Suppressor macrophage treated with lipopolysaccharide for 1 hour (primary cell): ENCODE data around the gene FBXO30.

ENCODE experiments used
- DNase-seq, 3 donors: peaks; one replicate each; pipeline ENCODE4 v3.0.0-alpha.2; 2020 to 2022

The FBXO30 gene

GRCh38 chr6:145818796-145819195 lies 4.2 kb upstream of the FBXO30 start:
- no peak for DNase-seq

GRCh38 chr6:145816392-145816791 lies 1.8 kb upstream of the FBXO30 start:
- no peak for DNase-seq

DNA sequence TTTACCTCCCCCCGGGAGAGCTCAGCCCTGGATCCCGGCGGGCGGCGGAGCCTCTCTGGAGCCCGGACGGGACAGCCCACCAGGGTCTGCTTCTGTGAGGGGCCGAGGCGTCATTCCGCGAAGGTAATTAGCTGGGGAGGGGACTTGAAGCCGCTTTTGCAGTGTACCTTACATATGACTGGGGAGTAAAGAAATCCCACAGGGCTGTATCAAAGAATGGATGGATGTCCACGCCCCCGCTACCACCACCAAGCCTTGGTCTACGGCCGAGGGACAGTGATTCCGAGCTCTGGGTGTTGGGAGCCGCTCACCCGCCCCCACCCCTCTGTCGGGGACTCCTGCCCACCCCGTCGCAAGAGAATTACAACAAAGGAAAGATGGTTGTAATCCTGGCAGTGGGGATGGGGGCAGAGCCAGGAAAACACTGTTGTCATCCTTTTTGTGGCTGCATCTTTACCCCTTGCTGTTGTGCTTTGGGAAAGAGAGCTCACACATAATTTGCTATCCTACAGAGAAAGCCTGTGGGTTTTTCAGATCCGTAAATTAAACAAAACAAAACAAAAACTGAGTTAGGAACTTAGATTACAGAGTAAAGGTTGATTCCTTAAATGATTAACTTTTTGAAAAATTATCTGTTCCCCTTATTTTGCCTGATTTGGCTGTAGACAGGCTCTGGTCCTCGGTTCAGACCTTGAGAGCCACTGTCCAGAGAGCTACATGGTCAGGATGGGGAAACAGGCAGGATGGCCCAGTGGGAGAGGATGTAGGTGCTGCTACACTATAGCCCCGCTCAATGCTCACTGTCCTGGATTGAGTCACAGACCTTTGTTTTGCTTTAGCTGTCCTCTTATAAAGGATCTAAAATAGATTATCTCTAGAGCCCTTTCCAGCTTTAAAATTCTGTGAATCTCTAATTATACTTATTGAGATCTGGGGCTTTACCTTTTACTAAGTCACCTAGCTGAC lies 997 bp upstream of the FBXO30 start:
- DNase-seq: peak in 2 of 3 donors; percentile 12 to 22

GRCh38 chr6:145814035-145814500 lies 527 bp downstream of the FBXO30 start:
- peak; percentile 51 to 63 (median 53) for DNase-seq

DNA sequence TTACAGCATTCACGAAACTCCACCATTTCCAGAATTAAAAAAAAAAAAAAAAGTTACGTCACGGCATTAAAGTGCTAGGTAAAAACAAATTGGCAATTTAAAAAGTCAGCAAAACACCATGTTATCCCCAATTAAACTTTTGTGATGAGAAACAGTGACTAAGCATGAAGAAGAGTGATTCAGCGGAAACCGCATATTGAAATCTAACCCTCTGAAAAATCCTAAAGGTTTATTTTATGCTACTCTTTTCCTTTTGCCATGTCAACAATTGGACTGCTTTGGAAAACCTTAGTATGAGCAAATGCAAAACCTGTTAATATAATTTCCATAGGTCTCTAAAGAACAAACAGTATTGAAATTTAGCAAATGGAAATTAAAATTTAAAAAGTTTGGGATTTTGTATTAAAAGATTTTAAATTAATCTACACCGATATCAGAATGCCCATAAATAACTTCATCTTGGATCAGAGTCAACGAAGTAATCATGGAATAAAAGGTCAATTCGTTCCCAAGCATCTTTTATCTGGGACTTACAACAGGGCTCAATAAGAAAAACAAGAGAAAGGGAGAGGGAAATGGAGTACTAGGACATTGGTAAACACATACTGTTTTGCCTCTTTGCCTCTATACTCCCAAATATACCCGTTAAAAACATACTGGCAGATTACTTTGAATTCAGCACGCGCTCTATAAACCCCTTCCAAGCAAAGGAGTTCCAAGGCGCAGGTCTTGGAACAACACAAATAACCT lies 1.1 kb downstream of the FBXO30 start:
- peak; percentile 33 to 72 (median 70) for DNase-seq

GRCh38 chr6:145811741-145812140 lies 2.9 kb downstream of the FBXO30 start:
- DNase-seq: no peak

GRCh38 chr6:145809785-145810184 lies 4.8 kb downstream of the FBXO30 start:
- no peak for DNase-seq

DNA sequence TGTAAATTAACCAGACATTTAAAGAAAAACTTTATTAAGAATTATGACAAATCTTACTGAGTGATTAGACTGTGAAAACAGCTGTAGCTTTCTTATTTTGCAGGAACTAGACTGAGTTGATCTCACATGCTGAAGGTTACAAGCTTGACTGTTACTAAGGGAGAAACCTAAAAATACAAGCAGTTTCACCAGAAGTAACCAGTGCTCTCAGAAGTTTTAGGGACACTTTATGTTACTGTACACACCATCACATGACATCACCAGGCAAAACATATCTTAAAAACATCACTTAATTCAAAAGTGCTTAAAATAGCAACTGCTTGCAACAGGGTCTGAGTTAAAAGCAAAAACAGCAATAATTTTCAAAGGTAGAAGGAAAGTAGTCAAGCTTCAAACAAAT lies 5.4 kb downstream of the FBXO30 start:
- DNase-seq: peak in 2 of 3 donors; percentile 3 to 20

DNA sequence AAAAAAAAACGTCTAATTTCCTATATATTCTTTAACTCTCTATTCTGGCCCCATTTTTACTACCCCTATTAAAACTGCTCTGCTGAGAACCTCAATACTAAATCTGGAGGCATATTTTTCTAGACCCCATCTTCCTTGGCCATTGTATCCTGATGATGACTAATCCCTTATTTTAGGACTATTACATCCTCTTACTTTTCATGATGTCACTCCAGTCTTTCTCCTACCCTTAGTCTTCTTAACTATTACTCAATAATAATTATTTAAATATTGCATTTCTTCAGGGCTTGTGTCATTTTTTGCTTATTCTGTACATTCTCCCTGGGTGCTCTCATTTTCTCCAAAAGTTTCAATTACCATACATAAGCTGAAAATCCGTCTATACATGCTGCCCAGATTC lies 6.4 kb downstream of the FBXO30 start:
- DNase-seq: peak; percentile 2 to 58 (median 48)

GRCh38 chr6:145802141-145802540 lies 12.5 kb downstream of the FBXO30 start:
- DNase-seq: no peak

DNA sequence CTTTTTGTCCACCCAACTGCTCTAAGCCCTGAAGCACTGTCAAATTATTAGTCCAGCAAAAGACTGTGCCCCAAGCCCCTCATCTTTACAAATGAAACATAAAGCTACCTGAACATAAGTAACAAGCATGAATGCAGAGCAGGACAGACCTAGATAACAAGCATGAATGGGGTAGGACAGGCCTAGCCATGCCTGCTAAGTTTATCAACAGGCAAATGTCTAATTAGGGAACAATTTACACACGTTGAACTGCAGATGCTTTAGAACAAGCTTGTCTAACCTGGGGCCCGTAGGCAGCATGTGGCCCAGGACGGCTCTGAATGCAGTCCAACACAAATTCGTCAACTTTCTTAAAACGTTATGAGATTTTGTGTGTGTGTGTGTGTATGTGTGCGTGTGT lies 13.6 kb downstream of the FBXO30 start:
- DNase-seq: no peak

DNA sequence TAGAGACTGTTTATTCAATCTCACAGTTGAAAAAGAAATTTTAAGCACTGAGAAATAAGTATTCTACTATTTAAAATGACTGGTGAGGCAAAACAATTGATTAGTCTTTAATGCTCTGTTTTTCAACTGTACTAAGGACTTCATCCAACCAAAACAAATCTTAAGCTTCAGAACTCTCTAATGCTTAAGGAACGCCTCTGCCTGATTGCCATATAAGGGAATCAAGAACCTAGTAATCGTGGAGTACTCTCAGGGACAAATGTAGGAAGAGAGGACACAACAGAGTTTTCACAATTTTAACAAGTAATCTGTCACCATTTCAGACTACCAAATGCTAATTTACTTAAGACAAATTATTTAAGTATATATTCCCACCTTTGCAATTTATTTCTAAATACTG lies 16.1 kb downstream of the FBXO30 start:
- no peak for DNase-seq

GRCh38 chr6:145789443-145789842 lies 25.2 kb downstream of the FBXO30 start:
- no peak for DNase-seq

DNA sequence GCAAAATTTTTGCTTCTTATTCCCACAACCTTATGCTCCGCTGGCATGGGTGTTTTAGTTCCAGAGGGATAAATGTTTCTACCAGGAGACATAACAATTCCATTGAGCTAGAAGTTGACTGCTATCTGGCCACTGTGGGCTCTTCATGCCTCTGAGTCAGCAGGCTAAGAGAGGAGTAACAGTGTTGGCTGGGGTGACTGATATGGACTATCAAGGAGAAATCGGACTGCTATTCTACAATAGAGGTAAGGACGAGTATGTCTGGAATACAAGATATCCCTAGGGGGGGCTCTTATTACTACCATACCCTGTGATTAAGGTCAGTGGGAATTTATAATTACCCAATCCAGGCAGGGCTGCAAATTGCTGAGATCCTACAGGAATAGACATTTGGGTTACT lies 26.9 kb downstream of the FBXO30 start:
- DNase-seq: no peak

- no peak for DNase-seq
Observed at GRCh38 chr6:145784683-145785082, 29.9 kb downstream of the FBXO30 start.

- DNase-seq: no peak
Observed at GRCh38 chr6:145783796-145784195, 30.8 kb downstream of the FBXO30 start.

DNA sequence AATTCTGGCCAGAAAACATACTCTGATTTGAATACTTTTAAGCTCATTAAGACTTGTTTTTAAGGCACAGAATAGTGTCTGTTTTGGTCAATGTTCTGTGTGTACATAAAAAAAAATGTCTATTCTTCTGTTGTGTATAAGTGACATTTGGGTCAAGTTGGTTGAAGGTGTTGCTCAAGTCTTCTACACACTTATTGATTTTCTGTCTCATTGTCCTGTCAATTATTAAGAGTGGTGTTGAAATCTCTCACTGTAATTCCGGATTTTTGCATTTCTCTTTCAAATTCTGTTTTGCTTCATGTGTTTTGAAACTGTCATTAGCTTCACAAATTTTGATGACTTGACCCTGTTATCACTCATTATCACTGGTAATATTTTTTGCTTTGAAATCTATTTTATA lies 41.7 kb downstream of the FBXO30 start:
- DNase-seq: no peak

- DNase-seq: no peak
Observed at GRCh38 chr6:145765449-145765848, 49.1 kb downstream of the FBXO30 start.

- DNase-seq: no peak
Observed at GRCh38 chr6:145763742-145764141, 50.9 kb downstream of the FBXO30 start.

DNA sequence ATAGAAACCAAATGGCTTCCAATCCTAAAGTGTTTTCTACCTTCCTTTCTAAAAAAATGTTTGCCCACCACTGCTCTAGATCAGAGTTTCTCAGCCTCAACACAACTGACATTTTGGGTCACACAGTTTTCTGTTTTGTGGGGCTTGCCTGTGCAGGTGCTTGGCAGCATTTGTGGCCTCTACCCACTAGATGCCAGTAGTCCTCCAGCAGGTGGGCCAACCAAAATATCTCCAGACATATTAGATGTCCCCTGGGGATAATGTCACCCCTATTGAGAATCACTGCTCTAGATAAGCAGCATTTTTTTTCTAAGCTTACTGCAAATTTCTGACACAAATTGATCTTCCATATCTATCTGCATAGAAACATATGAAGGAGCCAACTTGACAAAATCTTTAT lies 53.0 kb downstream of the FBXO30 start:
- no peak for DNase-seq

DNA sequence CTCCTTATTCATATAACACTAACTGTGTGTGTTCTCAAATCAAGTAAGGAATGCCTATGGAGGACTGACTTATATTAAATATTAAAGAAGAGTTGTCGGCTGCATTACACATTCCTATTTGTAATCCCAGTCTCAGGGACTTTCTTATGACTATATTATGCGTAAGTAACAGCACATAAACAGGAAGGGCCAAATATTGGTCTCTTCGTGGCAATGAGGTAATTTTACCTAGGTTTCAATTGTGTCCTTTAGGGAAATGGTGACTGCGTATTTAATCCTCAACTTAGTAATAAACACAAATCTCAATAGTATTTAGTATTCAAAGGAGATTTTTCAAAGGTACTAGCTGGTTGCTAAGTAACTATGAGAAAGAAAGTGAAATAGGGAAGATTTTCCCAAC lies 56.5 kb downstream of the FBXO30 start:
- DNase-seq: peak; percentile 20 to 68 (median 49)

DNA sequence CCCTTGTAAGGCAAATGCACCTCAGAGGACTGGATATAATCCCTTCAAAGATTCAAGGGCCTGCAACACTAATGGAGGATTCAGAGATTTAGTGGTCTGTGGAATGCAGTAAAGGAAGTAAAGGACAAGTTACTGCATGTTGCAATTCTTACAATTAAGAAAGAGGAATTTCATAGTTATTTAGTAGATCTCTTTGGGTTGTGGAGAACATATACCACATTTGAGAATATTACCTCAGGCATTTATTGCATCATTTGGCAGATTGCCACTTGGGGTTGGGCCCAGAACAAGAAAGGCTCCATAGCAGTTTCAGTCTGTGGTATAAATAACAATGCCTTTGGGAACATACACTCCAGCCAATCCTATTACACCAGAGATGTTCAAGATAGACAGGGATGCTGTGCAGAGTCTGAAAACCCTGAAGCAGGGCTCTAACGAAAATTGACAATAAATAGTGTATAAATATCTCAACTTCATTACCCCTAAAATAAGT lies 58.4 kb downstream of the FBXO30 start:
- DNase-seq: peak; percentile 57 to 67 (median 63)

- DNase-seq: no peak
Observed at GRCh38 chr6:145755682-145756081, 58.9 kb downstream of the FBXO30 start.

- no peak for DNase-seq
Observed at GRCh38 chr6:145752638-145753037, 62.0 kb downstream of the FBXO30 start.
